GM12878 (cell line): Measurements from ENCODE around the gene A1BG.

Experiments used
- FOXK2 ChIP-seq: fragments of 450-650 bp; IDR thresholded peaks from 2 replicates; pipeline ENCODE4 v1.6.1; 2017; ENCODE audit warnings: mild to moderate bottlenecking, moderate library complexity
- POLR2AphosphoS5 ChIP-seq: IDR thresholded peaks from 2 replicates; pipeline ENCODE4 v1.6.1; 2011; ENCODE audit warnings: mild to moderate bottlenecking, low read length, inconsistent platforms
- SREBF1 ChIP-seq: IDR thresholded peaks from 2 replicates; pipeline ENCODE4 v1.6.1; 2012; ENCODE audit warnings: mild to moderate bottlenecking, low read length

GRCh38 chr19:58334691-58335249 lies 18.5 kb downstream of the A1BG start:
- TF ChIP-seq FOXK2 (no peak), POLR2AphosphoS5 (no peak), SREBF1 (no peak)
